ENCODE measurements around the gene GPR62. TPM values are rescaled to one million over a fixed set of nuclear protein-coding genes. Genes with fewer than 3 reads are reported as not detected.
A peak's percentile ranks its signal among the peaks of the same experiment; 100 is the strongest.

The GPR62 gene
- total and polyA plus RNA-seq, 7 donors = 0.03 to 1.1 (median 0.71) TPM; not detected in 4

- no peak for TF ChIP-seq EP300 (IDR thresholded peaks at IDR 0.05)
- TF ChIP-seq POLR2AphosphoS5 (IDR thresholded peaks at IDR 0.05) = no peak
- TF ChIP-seq CTCF (IDR thresholded peaks at IDR 0.05) = no peak
- no peak for TF ChIP-seq POLR2A (IDR thresholded peaks at IDR 0.05)
- DNase-seq = no peak
- H3K27me3 ChIP-seq = no peaks in the 10 kb centered on the region
- intact Hi-C loops (cut with DNase I) = loop anchor here (10.0 kb wide), 1 partner anchor 573 kb away; the partner anchor contains the start of gene RBM15B
- WGBS, 2 donors = 22% methylated on average over 11 of the region's 11 CpGs
- no peaks in the 10 kb centered on the region for H3K9me3 ChIP-seq
- peak overlapping the region; percentile 92 to 99 (median 94) for H3K27ac ChIP-seq
- peak overlapping the region; percentile 66 to 95 (median 80) for H3K4me3 ChIP-seq
- H3K36me3 ChIP-seq = no peaks in the 10 kb centered on the region
- H3K4me1 ChIP-seq = peaks cover 0 to 50% (median 49%) of the 10 kb centered on the region in 4 donors
Measured at GRCh38 chr3:51968170-51968775, 13.1 kb downstream of the GPR62 start.

GRCh38 chr3:51968883-51969678, 13.9 kb downstream of the GPR62 start:
- peak overlapping the region; percentile 92 to 99 (median 94) for H3K27ac ChIP-seq
- TF ChIP-seq EP300 (IDR thresholded peaks at IDR 0.05) (no peak), POLR2AphosphoS5 (IDR thresholded peaks at IDR 0.05) (no peak), POLR2A (IDR thresholded peaks at IDR 0.05) (no peak), CTCF (IDR thresholded peaks at IDR 0.05) (no peak)
- H3K4me3 ChIP-seq = no peak overlapping the region
- intact Hi-C loops (cut with DNase I) = loop anchor here (10.0 kb wide), 1 partner anchor 574 kb away; the partner anchor contains the start of gene RBM15B
- H3K4me1 ChIP-seq = peaks cover 0 to 52% (median 48%) of the 10 kb centered on the region in 4 donors
- no peak for DNase-seq
- WGBS, 2 donors = 80 to 85% methylated on average over 6 of the region's 6 CpGs
- H3K9me3 ChIP-seq = no peaks in the 10 kb centered on the region
- H3K27me3 ChIP-seq = no peaks in the 10 kb centered on the region
- no peaks in the 10 kb centered on the region for H3K36me3 ChIP-seq

DNA sequence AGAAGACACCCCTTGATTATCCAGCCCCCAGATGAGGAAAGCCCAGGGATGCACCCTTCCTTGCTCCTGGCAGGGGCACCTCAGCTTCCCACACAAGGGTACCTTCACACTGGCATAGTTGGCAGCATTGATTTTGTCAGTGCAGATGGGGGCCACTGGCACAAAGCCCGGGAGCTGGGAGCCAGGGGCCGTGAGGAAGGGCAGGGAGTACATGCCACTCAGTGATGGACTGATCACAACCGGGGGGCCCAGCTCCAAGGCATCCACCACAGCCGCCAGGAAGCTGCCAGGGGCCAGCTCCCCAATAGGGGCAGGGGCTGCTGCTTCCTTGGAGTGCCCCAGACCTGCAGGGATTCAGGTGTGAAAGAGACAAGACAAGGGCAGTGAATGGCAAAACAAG, 14.7 kb downstream of the GPR62 start:
- Histone ChIP-seq H3K9me3 (no peaks in the 10 kb centered on the region), H3K36me3 (no peaks in the 10 kb centered on the region), H3K4me1 (peaks cover 0 to 55% (median 48%) of the 10 kb centered on the region in 4 donors), H3K4me3 (no peak overlapping the region), H3K27ac (no peak overlapping the region), H3K27me3 (no peaks in the 10 kb centered on the region)
- WGBS, 2 donors = 84% methylated on average over 4 of the region's 4 CpGs
- intact Hi-C loops (cut with DNase I) = loop anchor here (10.0 kb wide), 1 partner anchor 575 kb away; the partner anchor contains the start of gene RBM15B
- no peak for DNase-seq
- TF ChIP-seq POLR2A (IDR thresholded peaks at IDR 0.05) (no peak), POLR2AphosphoS5 (IDR thresholded peaks at IDR 0.05) (no peak), EP300 (IDR thresholded peaks at IDR 0.05) (no peak), CTCF (IDR thresholded peaks at IDR 0.05) (no peak)

- H3K4me3 ChIP-seq = no peak overlapping the region
- TF ChIP-seq CTCF (IDR thresholded peaks at IDR 0.05) (no peak), POLR2AphosphoS5 (IDR thresholded peaks at IDR 0.05) (no peak), EP300 (IDR thresholded peaks at IDR 0.05) (no peak), POLR2A (IDR thresholded peaks at IDR 0.05) (no peak)
- WGBS, 2 donors = 45 to 81% methylated on average over 6 of the region's 6 CpGs
- intact Hi-C loops (cut with DNase I) = no loop called here
- DNase-seq = no peak
- no peak overlapping the region for H3K27ac ChIP-seq
- no peaks in the 10 kb centered on the region for H3K9me3 ChIP-seq
- peaks cover 0 to 52% (median 43%) of the 10 kb centered on the region in 4 donors for H3K4me1 ChIP-seq
- no peaks in the 10 kb centered on the region for H3K36me3 ChIP-seq
- no peaks in the 10 kb centered on the region for H3K27me3 ChIP-seq
Measured at GRCh38 chr3:51970606-51971300, 15.6 kb downstream of the GPR62 start.

All from sigmoid colon (tissue), 7 donors.